Measurements from ENCODE around the gene GPR137C. TPM values are rescaled to one million over a fixed set of nuclear protein-coding genes. Genes with fewer than 3 reads are reported as not detected.
A peak's percentile ranks its signal among the peaks of the same experiment; 100 is the strongest.

The GPR137C gene
- total and polyA plus RNA-seq, 2 of the 13 experiments (the other 11 are each of a cell fraction or from before 2014, with no cell fraction given) = 0.34 to 0.51 TPM

GRCh38 chr14:52650774-52651173 is 98.1 kb downstream of the GPR137C start:
- ChIA-PET POLR2A (no interaction called here), CTCF (ENCODE audit: low intra/inter-chr PET ratio, low total read pairs) (interaction anchor here (1.1 to 1.3 kb wide), 2 partner anchors 310 to 351 kb away, joined by 3 to 6 read pairs; no protein-coding TSS in a partner anchor)
- DNase-seq (ENCODE audit: low spot score) (peak; percentile 26), FAIRE-seq (peak; percentile 76), ATAC-seq (peak; percentile 85)
- BruUV-seq (replicated peaks) = no TSS peak
- Histone ChIP-seq H3K27me3 (ENCODE audit: control insufficient read depth in 1 of 2, insufficient read depth in 2 of 2, low read length in 2 of 2) (no peaks in the 10 kb centered on the region), H3K9ac (ENCODE audit: insufficient read depth, low read depth, low read length) (no peak overlapping the region), H4K20me1 (ENCODE audit: insufficient read depth, low read length) (no peaks in the 10 kb centered on the region), H3K9me3 (ENCODE audit: low read length) (no peaks in the 10 kb centered on the region), H3K4me3 (replicated peaks in 1 of 3; ENCODE audit: insufficient read depth in 1 of 3, low read depth in 2 of 3, low read length in 3 of 3) (no peak overlapping the region), H3K27ac (ENCODE audit: extremely low read length, insufficient read depth, low read length) (no peak overlapping the region), H3K36me3 (replicated peaks in 1 of 2; ENCODE audit: control insufficient read depth in 1 of 2, insufficient read depth in 2 of 2, low read length in 2 of 2) (peaks cover 5 to 48% of the 10 kb centered on the region in 2 experiments), H2AFZ (ENCODE audit: low read length) (no peak overlapping the region), H3K4me1 (ENCODE audit: insufficient read depth, low read length) (no peaks in the 10 kb centered on the region), H3K79me2 (ENCODE audit: insufficient read depth, low read length) (no peaks in the 10 kb centered on the region), H3K4me2 (ENCODE audit: low read depth, low read length) (no peak overlapping the region)
- intact Hi-C loops (cut with micrococcal nuclease; ENCODE audit: unreplicated experiment) (loop anchor here (1.0 to 5.0 kb wide), 3 partner anchors 127 to 577 kb away; no protein-coding TSS in a partner anchor), in situ Hi-C loops (cut with HindIII; ENCODE audit: extremely low pct_ligation_motif_present, low pct_unique_long_range_greater_than_20kb) (no loop called here)
- WGBS (ENCODE audit: low lambda C conversion rate) = 62% methylated on average over 6 of the region's 6 CpGs
- TF ChIP-seq ZNF550 (CRISPR knock-in tag; IDR thresholded peaks at IDR 0.05; ENCODE audit: borderline replicate concordance) = no peak
- no peak for TF ChIP-seq ATF7 (IDR thresholded peaks at IDR 0.05)
- no peak for TF ChIP-seq ATF7 (CRISPR knock-in tag; IDR thresholded peaks at IDR 0.05)
- TF ChIP-seq, protein P1, sequence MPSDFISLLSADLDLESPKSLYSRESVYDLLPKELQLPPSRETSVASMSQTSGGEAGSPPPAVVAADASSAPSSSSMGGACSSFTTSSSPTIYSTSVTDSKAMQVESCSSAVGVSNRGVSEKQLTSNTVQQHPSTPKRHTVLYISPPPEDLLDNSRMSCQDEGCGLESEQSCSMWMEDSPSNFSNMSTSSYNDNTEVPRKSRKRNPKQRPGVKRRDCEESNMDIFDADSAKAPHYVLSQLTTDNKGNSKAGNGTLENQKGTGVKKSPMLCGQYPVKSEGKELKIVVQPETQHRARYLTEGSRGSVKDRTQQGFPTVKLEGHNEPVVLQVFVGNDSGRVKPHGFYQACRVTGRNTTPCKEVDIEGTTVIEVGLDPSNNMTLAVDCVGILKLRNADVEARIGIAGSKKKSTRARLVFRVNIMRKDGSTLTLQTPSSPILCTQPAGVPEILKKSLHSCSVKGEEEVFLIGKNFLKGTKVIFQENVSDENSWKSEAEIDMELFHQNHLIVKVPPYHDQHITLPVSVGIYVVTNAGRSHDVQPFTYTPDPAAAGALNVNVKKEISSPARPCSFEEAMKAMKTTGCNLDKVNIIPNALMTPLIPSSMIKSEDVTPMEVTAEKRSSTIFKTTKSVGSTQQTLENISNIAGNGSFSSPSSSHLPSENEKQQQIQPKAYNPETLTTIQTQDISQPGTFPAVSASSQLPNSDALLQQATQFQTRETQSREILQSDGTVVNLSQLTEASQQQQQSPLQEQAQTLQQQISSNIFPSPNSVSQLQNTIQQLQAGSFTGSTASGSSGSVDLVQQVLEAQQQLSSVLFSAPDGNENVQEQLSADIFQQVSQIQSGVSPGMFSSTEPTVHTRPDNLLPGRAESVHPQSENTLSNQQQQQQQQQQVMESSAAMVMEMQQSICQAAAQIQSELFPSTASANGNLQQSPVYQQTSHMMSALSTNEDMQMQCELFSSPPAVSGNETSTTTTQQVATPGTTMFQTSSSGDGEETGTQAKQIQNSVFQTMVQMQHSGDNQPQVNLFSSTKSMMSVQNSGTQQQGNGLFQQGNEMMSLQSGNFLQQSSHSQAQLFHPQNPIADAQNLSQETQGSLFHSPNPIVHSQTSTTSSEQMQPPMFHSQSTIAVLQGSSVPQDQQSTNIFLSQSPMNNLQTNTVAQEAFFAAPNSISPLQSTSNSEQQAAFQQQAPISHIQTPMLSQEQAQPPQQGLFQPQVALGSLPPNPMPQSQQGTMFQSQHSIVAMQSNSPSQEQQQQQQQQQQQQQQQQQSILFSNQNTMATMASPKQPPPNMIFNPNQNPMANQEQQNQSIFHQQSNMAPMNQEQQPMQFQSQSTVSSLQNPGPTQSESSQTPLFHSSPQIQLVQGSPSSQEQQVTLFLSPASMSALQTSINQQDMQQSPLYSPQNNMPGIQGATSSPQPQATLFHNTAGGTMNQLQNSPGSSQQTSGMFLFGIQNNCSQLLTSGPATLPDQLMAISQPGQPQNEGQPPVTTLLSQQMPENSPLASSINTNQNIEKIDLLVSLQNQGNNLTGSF (CRISPR knock-in tag; IDR thresholded peaks at IDR 0.05) = no peak
- no peak for TF ChIP-seq ZNF780A (CRISPR knock-in tag; IDR thresholded peaks at IDR 0.05)
- peak; percentile 42 for TF ChIP-seq TEAD3 (CRISPR knock-in tag; optimal IDR thresholded peaks at IDR 0.05; ENCODE audit: borderline replicate concordance)
- TF ChIP-seq AHR (CRISPR knock-in tag; IDR thresholded peaks at IDR 0.05) = no peak
- TF ChIP-seq ZNF552 (CRISPR knock-in tag; IDR thresholded peaks at IDR 0.05; ENCODE audit: borderline replicate concordance) = no peak
- TF ChIP-seq CTCF (CRISPR knock-in tag; IDR thresholded peaks at IDR 0.05) = peak; percentile 72
- TF ChIP-seq ZNF263 (CRISPR knock-in tag; IDR thresholded peaks at IDR 0.05) = peak; percentile 89
- peak; percentile 23; the same call in 1 of the 2 replicates for TF ChIP-seq POGZ (CRISPR knock-in tag; IDR thresholded peaks at IDR 0.05)
- TF ChIP-seq STAG1 (CRISPR knock-in tag; IDR thresholded peaks at IDR 0.05) = peak; percentile 78
- peak; percentile 69; the same call in 1 of the 2 replicates for TF ChIP-seq ZNF770 (CRISPR knock-in tag; IDR thresholded peaks at IDR 0.05)
- TF ChIP-seq, protein P2, sequence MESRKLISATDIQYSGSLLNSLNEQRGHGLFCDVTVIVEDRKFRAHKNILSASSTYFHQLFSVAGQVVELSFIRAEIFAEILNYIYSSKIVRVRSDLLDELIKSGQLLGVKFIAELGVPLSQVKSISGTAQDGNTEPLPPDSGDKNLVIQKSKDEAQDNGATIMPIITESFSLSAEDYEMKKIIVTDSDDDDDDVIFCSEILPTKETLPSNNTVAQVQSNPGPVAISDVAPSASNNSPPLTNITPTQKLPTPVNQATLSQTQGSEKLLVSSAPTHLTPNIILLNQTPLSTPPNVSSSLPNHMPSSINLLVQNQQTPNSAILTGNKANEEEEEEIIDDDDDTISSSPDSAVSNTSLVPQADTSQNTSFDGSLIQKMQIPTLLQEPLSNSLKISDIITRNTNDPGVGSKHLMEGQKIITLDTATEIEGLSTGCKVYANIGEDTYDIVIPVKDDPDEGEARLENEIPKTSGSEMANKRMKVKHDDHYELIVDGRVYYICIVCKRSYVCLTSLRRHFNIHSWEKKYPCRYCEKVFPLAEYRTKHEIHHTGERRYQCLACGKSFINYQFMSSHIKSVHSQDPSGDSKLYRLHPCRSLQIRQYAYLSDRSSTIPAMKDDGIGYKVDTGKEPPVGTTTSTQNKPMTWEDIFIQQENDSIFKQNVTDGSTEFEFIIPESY (CRISPR knock-in tag; IDR thresholded peaks at IDR 0.05) = peak; percentile 63; the same call in 1 of the 2 replicates
- no peak for TF ChIP-seq U2AF2 (IDR thresholded peaks at IDR 0.05; ENCODE audit: low read depth, low read length)

Measured in HepG2 (cell line).